ENCODE data around the gene CD2AP.
"Not testable (repeated sequence)": the region's sequence is repeated elsewhere in the genome, so short reads cannot be mapped to it uniquely, and the experiment has no call there.

The CD2AP gene

GRCh38 chr6:47633141-47633540, 155.6 kb downstream of the CD2AP start:
- DNase-seq (ENCODE audit: low read depth in 2 of 2): no peak

DNA sequence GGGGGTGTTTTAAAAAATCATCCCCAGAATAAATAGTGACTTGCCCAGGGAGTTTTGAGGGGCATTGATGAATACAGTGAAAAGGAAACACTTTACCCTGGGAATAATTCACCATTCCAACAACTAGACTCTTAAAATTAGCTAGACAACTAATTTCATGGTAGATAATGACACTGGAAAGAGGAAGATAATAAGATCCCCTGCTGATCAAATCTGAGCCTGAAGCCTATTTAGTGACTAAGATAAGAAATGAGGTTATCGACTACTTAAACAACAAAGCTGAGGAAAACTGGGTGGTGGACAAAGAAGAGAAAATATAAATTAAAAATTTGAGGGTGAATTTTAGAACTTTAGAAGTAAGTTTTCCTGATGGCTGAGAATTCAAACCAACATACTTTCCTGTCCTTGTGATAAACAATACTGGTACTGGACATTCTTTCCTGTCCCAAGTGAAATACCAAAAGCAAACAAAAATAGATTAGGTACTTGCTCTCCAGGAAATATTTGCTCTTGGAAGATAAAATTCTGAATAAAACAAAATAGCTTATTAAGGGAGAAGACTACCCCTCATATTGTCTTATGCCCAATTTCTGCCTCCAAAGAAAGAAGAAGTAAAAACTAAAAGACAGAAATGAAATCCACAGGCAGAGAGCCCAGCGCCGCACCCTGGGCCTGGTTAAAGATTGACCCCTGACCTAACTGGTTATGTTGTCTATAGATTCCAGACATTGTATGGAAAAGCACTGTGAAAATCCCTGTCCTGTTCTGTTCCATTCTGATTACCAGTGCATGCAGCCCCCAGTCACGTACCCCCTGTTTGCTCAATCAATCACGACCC, 156.8 kb downstream of the CD2AP start:
- no peak for DNase-seq (ENCODE audit: low read depth in 2 of 2)

DNA sequence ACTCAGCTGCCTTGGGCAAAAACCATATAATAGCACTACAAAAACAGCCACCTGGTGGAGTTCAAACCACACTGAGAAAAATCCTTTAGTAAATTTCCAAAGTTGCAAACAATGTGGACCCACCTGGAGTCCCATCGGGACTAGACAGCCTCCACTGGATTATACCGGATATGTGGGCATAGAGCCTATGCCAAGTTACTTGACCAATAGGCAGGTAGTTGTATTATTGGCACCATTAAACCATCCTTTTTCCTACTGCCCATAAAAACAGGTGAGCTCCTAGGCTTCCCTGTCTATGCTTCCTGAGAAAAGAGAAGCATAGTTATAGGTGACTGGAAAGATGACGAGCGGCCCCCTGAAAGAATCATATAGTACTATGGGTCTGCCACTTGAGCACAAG, 169.1 kb downstream of the CD2AP start:
- no peak for DNase-seq (ENCODE audit: low read depth in 2 of 2)

- no peak for DNase-seq (ENCODE audit: low read depth in 2 of 2)
Observed at GRCh38 chr6:47647188-47647587, 169.6 kb downstream of the CD2AP start.

DNA sequence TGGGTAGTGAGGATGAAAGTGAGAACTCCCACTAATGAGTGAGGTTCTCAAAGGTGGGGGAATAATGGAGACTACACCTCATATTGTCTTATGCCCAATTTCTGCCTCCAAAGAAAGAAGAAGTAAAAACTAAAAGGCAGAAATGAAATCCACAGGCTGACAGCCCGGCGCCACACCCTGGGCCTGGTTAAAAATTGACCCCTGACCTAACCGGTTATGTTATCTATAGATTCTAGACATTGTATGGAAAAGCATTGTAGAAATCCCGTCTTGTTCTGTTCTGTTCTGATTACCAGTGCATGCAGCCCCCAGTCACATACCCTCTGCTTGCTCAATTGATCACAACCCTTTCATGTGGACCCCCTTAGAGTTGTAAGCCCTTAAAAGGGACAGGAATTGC, 170.0 kb downstream of the CD2AP start:
- DNase-seq (ENCODE audit: low read depth in 2 of 2): not testable (repeated sequence)

- DNase-seq (ENCODE audit: low read depth in 2 of 2): no peak
Observed at GRCh38 chr6:47648031-47648430, 170.4 kb downstream of the CD2AP start.

DNA sequence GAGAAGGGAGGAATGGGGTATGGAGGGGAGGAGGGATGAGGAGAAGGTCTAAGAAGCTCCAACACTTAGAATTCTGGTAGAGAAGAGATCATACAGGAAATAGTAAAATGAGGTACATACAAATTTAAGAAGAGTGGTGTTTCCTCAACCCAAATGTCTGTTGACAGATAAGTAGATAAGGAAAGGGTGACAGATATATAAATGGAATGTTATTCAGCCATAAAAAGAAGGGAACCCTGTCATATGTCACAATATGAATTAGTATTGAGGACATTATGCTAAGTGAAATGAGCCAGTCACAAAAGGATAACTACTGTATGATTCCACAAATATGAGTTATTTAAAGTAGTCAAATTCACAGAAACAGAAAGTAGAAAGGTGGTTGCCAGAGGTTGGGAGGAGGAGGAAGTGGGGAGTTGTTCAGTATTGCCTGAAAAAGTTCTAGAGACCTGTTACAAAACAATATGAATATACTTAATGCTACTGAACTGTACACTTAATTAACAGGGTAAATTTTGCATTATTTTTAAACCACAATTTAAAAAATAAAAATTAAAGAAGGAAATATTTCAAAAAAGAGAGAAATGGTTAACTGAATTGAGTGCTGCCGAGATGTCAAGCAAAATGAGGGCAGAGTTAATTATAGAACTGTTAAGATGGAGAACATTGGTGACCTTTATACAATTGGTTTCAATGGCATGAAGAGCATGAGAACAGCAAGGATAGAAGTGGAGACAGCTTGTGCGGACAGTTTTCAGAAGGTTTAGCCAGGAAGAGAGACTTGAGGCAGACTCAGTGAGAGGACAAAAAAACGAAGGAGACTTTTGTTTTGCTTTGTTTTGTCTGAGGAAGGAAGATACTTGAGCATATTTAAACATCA, 173.2 kb downstream of the CD2AP start:
- DNase-seq (ENCODE audit: low read depth in 2 of 2): no peak

- DNase-seq (ENCODE audit: low read depth in 2 of 2): no peak
Observed at GRCh38 chr6:47651505-47651944, 173.9 kb downstream of the CD2AP start.

DNA sequence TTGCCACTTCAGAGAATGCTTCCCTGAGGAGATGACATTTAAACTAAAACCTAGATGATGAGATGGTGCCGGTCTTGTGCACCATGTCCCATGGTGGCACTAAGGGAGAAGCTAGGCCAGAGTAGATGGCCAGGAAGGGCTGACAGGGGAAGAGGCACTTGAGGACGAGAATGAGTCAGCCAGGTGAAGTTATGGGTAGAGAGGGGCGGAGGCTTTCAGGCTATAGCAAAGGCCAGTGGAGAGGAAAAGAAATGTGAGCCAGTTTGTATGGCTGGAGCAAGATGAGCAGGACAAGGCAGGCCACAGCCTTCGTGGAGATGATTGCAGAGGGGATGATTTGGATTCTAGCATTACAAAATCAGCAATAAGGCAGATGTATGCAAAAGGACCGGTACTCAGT, 176.1 kb downstream of the CD2AP start:
- no peak for DNase-seq (ENCODE audit: low read depth in 2 of 2)

DNA sequence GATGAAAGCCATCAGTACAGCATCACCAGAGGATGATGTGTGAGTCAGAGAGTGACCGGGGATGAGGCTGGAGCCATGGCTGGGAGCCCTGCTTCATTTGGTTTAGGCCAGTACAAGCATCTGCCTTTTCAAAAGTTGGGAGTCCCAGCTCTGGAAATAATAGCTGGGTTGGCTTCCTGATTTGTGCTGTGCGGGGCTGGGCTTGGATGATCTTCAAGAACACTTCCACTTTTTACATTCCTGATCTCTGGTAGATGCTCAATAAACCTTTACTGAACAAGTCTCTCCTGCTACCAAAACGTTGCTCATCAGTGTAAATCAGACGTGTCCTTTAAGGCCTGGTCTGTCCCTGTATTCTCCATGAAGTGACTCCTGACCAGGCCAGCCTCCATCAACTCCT, 176.7 kb downstream of the CD2AP start:
- no peak for DNase-seq (ENCODE audit: low read depth in 2 of 2)

GRCh38 chr6:47655719-47656595, 178.4 kb downstream of the CD2AP start:
- DNase-seq (ENCODE audit: low read depth in 2 of 2): peak in 1 of 2 donors; percentile 3

GRCh38 chr6:47661960-47662359, 184.4 kb downstream of the CD2AP start:
- no peak for DNase-seq (ENCODE audit: low read depth in 2 of 2)

DNA sequence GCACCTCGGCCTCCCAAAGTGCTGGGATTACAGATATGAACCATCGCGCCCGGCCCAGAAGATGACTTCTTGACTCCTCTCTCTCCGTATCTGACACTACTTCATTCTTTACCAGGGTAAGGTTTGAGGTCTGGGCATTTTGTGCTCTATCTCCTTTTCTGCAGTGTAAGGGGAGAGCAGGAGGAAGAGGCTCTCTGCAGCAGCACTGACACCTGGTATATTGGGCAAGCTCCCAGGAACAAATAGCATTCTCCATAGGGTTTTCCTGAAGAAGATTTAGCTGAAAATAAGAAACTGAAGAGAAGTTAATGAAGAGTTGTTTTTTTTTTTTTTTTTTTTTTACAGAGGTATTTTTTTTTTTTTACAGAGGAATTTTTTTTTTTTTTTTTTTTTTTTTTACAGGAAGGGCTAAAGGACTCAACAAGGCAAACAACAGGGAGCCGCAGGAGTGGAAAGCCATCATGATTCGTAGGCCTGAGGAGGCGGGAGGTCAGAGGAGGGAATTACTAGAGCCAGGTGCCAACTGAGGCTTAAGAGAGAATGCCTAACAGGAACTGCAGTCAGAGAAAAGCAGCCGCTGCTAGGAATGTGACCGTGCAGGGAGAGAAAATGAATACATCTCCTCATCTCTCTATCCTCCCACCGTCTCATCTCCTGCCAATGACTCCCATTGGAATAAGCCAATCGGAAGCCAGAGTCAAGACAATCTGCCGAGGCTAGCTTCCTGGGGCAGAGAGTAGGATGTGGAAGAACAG, 186.1 kb downstream of the CD2AP start:
- no peak for DNase-seq (ENCODE audit: low read depth in 2 of 2)

- no peak for DNase-seq (ENCODE audit: low read depth in 2 of 2)
Observed at GRCh38 chr6:47665112-47665511, 187.5 kb downstream of the CD2AP start.

- no peak for DNase-seq (ENCODE audit: low read depth in 2 of 2)
Observed at GRCh38 chr6:47669684-47670513, 192.3 kb downstream of the CD2AP start.

GRCh38 chr6:47670851-47671250, 193.3 kb downstream of the CD2AP start:
- no peak for DNase-seq (ENCODE audit: low read depth in 2 of 2)

DNA sequence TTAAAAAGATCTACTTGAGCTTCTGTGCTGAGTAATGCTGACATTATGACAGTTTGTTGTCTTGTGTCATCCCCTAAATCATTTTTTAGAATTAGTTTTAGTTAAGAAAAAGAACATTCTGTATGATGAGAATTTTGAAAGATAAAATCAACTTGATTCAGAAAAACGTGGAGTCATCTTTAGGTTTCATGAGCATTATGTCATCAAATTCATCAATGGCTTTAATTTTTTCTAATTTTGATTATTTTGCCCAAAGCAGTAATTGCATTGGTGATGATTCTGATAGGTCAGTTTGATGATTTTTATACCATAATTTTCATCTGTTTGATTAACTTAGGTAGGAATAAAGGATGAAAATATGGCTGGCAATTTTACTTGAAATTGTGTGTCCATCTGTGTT, 194.2 kb downstream of the CD2AP start:
- DNase-seq (ENCODE audit: low read depth in 2 of 2): no peak

GRCh38 chr6:47672816-47673215, 195.2 kb downstream of the CD2AP start:
- DNase-seq (ENCODE audit: low read depth in 2 of 2): no peak

DNA sequence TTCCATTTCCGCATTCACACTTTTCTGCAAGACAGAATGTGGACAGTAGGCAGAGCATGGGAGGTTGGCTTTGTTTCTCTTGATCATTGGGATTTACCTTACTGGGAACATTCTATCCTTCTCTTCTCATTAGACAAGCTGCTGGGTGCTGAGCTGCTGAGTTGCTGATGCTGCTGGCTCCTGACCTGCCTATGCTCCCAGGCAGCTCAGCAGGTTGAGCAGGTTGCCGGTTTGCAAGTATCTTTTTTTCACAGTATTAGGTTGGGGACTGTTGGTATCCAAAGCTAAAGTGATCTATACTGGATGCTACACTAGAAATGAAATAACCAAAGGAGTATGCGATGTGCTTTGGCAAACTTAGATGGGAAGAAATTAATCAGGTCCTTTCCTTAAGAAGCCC, 197.1 kb downstream of the CD2AP start:
- no peak for DNase-seq (ENCODE audit: low read depth in 2 of 2)

Data from stimulated activated CD4-positive, alpha-beta T cell treated with anti-CD3 and anti-CD28 coated beads, Interleukin-1b, Interleukin-23, amount 100 ng/mL, for 4 hours (primary cell).